ENCODE measurements around the gene P2RX6. TPM values are rescaled to one million over a fixed set of nuclear protein-coding genes. Genes with fewer than 3 reads are reported as not detected.
A peak's percentile ranks its signal among the peaks of the same experiment; 100 is the strongest.

The P2RX6 gene
- total and polyA plus RNA-seq, 9 of the 15 experiments (the other 6 are each of a cell fraction or from before 2014, with no cell fraction given) = 0.01 to 3.9 (median 1.5) TPM; not detected in 1

DNA sequence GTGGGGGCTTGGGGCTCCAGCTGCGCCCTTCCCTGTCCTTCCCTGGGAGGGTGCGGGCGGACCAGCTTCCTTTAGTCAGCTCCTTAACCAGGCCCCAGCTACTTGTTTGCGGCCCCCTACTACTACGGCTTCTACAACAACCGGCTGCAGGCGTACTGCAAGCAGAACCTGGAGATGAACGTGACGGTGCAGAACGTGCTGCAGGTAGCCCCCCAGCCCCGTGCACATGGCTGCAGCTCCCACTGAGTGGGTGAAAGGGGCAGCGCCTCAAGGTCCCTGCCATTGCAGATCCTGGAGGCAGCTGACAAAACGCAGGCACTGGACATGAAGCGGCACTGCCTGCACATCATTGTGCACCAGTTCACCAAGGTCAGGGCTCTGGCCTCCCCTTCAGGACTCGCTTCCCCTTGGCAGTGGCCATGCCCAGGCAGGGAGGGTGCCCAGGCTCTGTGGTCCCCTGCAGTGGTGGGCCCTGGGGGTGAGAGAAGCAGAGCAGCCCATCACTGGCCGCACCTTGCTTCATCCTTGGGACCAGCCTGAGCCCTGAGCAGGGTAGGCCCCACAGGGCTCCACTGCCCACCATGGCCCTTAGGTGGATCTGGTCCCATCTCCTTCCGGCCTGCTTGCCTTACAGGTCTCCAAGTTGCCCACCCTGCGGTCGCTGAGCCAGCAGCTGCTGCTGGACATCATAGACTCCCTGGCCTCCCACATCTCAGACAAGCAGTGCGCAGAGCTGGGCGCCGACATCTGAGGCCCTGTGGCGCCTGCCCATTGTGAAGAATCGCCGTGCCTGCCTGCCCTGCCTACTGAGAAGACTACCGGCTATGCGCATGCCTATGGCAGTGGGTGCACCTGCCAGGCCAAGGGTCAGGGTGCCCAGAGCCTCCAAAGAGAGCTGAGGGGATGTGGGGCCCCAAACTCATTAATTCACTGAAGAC, 18.1 kb upstream of the P2RX6 start (continued):
- TF ChIP-seq, protein P1, sequence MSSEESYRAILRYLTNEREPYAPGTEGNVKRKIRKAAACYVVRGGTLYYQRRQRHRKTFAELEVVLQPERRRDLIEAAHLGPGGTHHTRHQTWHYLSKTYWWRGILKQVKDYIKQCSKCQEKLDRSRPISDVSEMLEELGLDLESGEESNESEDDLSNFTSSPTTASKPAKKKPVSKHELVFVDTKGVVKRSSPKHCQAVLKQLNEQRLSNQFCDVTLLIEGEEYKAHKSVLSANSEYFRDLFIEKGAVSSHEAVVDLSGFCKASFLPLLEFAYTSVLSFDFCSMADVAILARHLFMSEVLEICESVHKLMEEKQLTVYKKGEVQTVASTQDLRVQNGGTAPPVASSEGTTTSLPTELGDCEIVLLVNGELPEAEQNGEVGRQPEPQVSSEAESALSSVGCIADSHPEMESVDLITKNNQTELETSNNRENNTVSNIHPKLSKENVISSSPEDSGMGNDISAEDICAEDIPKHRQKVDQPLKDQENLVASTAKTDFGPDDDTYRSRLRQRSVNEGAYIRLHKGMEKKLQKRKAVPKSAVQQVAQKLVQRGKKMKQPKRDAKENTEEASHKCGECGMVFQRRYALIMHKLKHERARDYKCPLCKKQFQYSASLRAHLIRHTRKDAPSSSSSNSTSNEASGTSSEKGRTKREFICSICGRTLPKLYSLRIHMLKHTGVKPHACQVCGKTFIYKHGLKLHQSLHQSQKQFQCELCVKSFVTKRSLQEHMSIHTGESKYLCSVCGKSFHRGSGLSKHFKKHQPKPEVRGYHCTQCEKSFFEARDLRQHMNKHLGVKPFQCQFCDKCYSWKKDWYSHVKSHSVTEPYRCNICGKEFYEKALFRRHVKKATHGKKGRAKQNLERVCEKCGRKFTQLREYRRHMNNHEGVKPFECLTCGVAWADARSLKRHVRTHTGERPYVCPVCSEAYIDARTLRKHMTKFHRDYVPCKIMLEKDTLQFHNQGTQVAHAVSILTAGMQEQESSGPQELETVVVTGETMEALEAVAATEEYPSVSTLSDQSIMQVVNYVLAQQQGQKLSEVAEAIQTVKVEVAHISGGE (CRISPR knock-in tag; IDR thresholded peaks at IDR 0.05) = no peak
- TF ChIP-seq THRA (IDR thresholded peaks at IDR 0.05) (no peak), SUPT5H (IDR thresholded peaks at IDR 0.05) (no peak), KLF1 (tag; IDR thresholded peaks at IDR 0.05) (no peak), NR2F6 (CRISPR knock-in tag; IDR thresholded peaks at IDR 0.05) (0 out of 2 replicates have a peak, but pooled peaks have one; percentile 65), RBM22 (IDR thresholded peaks at IDR 0.05; ENCODE audit: low read depth, low read length, poor library complexity, severe bottlenecking) (no peak), ZNF175 (CRISPR knock-in tag; IDR thresholded peaks at IDR 0.05; ENCODE audit: low read depth) (no peak), DEAF1 (CRISPR knock-in tag; IDR thresholded peaks at IDR 0.05) (no peak), MITF (IDR thresholded peaks at IDR 0.05) (no peak), HIVEP1 (CRISPR knock-in tag; IDR thresholded peaks at IDR 0.05) (0 out of 2 replicates have a peak, but pooled peaks have one; percentile 6), ZNF184 (CRISPR knock-in tag; IDR thresholded peaks at IDR 0.05) (no peak), BHLHE40 (IDR thresholded peaks at IDR 0.05; ENCODE audit: low read length) (no peak), MEF2D (tag; conservative IDR thresholded peaks at IDR 0.05; ENCODE audit: low read depth) (no peak)
- TF ChIP-seq, protein P2, sequence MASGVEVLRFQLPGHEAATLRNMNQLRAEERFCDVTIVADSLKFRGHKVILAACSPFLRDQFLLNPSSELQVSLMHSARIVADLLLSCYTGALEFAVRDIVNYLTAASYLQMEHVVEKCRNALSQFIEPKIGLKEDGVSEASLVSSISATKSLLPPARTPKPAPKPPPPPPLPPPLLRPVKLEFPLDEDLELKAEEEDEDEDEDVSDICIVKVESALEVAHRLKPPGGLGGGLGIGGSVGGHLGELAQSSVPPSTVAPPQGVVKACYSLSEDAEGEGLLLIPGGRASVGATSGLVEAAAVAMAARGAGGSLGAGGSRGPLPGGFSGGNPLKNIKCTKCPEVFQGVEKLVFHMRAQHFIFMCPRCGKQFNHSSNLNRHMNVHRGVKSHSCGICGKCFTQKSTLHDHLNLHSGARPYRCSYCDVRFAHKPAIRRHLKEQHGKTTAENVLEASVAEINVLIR (CRISPR knock-in tag; IDR thresholded peaks at IDR 0.05) = no peak
- TF ChIP-seq, protein P3, sequence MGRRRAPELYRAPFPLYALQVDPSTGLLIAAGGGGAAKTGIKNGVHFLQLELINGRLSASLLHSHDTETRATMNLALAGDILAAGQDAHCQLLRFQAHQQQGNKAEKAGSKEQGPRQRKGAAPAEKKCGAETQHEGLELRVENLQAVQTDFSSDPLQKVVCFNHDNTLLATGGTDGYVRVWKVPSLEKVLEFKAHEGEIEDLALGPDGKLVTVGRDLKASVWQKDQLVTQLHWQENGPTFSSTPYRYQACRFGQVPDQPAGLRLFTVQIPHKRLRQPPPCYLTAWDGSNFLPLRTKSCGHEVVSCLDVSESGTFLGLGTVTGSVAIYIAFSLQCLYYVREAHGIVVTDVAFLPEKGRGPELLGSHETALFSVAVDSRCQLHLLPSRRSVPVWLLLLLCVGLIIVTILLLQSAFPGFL (CRISPR knock-in tag; IDR thresholded peaks at IDR 0.05) = no peak

Measured in K562 (cell line).